OCI-LY1 (cell line): ENCODE data around the gene SRSF2.
"Not testable (repeated sequence)": the region's sequence is repeated elsewhere in the genome, so short reads cannot be mapped to it uniquely, and the experiment has no call there.

Experiments
- EZH2 ChIP-seq: fragments of 200-600 bp; sonication (generic), shearing (Covaris generic); IDR thresholded peaks from 2 replicates; pipeline ENCODE4 v1.8.0; 2017; ENCODE audit warnings: borderline replicate concordance, mixed run types, mild to moderate bottlenecking, antibody characterized with exemption, low read length, moderate library complexity, mixed read lengths
- TF ChIP-seq, protein P1 (sequence below): fragments of 200-600 bp; sonication (generic), shearing (Covaris generic); IDR thresholded peaks from 2 replicates; pipeline ENCODE4 v1.5.1; 2017; ENCODE audit warnings: mild to moderate bottlenecking, antibody characterized with exemption, low read length, moderate library complexity, mixed read lengths

DNA sequence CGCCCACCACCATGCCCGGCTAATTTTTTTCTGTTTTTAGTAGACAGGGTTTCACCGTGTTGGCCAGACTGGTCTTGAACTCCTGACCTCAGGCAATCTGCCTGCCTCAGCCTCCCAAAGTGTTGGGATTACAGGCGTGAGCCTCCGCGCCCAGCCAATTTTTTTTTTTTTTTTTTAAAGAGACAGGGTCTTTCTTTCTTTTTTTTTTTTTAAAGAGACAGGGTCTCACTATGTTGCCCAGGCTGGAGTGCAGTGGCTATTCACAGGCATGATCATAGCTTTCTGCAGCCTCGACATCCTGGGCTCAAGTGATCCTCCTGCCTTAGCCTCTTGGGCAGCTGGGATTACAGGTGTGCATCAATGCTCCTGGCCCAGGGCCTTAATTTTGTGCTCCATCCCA lies 24.8 kb downstream of the SRSF2 start:
- TF ChIP-seq, protein P1, sequence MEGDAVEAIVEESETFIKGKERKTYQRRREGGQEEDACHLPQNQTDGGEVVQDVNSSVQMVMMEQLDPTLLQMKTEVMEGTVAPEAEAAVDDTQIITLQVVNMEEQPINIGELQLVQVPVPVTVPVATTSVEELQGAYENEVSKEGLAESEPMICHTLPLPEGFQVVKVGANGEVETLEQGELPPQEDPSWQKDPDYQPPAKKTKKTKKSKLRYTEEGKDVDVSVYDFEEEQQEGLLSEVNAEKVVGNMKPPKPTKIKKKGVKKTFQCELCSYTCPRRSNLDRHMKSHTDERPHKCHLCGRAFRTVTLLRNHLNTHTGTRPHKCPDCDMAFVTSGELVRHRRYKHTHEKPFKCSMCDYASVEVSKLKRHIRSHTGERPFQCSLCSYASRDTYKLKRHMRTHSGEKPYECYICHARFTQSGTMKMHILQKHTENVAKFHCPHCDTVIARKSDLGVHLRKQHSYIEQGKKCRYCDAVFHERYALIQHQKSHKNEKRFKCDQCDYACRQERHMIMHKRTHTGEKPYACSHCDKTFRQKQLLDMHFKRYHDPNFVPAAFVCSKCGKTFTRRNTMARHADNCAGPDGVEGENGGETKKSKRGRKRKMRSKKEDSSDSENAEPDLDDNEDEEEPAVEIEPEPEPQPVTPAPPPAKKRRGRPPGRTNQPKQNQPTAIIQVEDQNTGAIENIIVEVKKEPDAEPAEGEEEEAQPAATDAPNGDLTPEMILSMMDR = not testable (repeated sequence)
- TF ChIP-seq EZH2 = not testable (repeated sequence)
